Keratinocyte (primary cell): ENCODE results near the gene SCNN1A.

Source experiments
- CTCF ChIP-seq, 3 experiments: IDR thresholded peaks in 1 of 3; conservative IDR thresholded peaks in 1 of 3; optimal IDR thresholded peaks in 1 of 3; 2 replicates in 2 of 3; 3 replicates in 1 of 3; pipeline versions ENCODE3 to v1.5.1; 2011; ENCODE audit warnings: low read length in 3 of 3, mild to moderate bottlenecking in 3 of 3, moderate library complexity in 2 of 3, control low read depth in 1 of 3, inconsistent platforms in 1 of 3; ENCODE audit not compliant: insufficient read depth in 2 of 3; ENCODE audit errors: extremely low read depth in 1 of 3
- EZH2 ChIP-seq: IDR thresholded peaks from one replicate; pipeline ENCODE4 v1.6.1; 2012; ENCODE audit warnings: inconsistent platforms, mild to moderate bottlenecking, low read length, moderate library complexity

DNA sequence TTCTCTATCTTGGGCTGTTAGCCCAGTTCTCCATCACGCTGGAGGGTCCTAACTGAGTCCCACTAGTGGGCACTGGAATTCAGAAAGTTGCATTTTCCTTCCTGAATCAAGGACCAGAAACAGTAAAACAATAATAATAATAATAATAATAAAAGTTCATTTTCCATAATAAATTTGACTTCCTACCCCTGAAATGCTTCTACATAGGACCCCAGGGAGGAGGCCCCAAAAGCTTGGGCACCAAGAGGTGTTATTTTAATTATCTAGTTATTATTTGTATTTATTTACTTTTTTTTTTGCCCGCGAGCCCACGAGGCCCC is 12.4 kb downstream of the SCNN1A start:
- TF ChIP-seq CTCF (optimal IDR thresholded peaks at IDR 0.05 in 1 of 3, IDR thresholded peaks at IDR 0.05 in 1 of 3, conservative IDR thresholded peaks at IDR 0.05 in 1 of 3; ENCODE audit: extremely low read depth in 1 of 3, insufficient read depth in 2 of 3, low read length in 3 of 3) (no peak), EZH2 (no peak)
